Measurements from ENCODE around the gene CAB39L. TPM values are rescaled to one million over a fixed set of nuclear protein-coding genes. Genes with fewer than 3 reads are reported as not detected.

The CAB39L gene
- total RNA-seq, 1 donor from 2014 or later, result 13.2 TPM

DNA sequence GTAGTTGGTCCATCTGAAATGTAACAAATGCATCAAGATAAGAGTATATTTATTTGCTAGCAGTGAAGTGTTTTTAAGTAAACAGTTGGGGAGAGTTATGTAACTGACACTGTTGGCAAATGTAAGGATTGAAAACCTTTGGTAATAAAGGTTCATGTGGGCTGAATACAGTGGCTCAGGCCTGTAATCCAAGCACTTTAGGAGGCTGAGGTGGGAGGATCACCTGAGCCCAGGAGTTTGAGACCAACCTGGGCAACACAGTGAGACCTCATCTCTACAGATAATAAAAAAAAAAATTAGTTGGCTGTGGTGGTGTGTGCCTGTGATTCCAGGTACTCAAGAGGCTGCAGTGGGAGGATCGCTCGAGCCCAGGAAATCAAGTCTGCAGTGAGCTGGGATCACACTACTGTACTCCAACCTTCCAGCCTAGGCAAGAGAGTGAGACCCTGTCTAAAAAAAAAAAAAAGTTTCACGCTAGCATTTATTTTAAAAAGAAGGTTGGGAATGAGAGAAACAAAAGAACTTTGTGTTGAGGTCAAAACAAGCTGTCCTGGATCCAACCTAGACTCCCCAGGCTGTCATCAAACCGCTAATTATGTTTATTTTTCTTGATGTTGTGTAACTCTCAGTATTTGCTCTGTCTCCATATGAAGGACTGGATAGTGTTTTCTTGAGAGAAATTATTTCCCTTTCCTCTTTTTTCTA, 20.9 kb upstream of the CAB39L start:
- H3K27me3 Mint-ChIP-seq (ENCODE audit: low read depth, unreplicated experiment), result no peaks in the 10 kb centered on the region
- TF ChIP-seq EZH2 (IDR thresholded peaks at IDR 0.05; ENCODE audit: insufficient read depth, low read length), result no peak
- TF ChIP-seq, protein P1, sequence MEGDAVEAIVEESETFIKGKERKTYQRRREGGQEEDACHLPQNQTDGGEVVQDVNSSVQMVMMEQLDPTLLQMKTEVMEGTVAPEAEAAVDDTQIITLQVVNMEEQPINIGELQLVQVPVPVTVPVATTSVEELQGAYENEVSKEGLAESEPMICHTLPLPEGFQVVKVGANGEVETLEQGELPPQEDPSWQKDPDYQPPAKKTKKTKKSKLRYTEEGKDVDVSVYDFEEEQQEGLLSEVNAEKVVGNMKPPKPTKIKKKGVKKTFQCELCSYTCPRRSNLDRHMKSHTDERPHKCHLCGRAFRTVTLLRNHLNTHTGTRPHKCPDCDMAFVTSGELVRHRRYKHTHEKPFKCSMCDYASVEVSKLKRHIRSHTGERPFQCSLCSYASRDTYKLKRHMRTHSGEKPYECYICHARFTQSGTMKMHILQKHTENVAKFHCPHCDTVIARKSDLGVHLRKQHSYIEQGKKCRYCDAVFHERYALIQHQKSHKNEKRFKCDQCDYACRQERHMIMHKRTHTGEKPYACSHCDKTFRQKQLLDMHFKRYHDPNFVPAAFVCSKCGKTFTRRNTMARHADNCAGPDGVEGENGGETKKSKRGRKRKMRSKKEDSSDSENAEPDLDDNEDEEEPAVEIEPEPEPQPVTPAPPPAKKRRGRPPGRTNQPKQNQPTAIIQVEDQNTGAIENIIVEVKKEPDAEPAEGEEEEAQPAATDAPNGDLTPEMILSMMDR (IDR thresholded peaks at IDR 0.05; ENCODE audit: insufficient read depth, low read depth, low read length), result no peak
- no peaks in the 10 kb centered on the region for H3K4me1 ChIP-seq (ENCODE audit: insufficient read depth, low read length)
- no peak for DNase-seq (ENCODE audit: low read depth)
- H3K27ac Mint-ChIP-seq (ENCODE audit: unreplicated experiment), result no peak overlapping the region
- H3K4me2 ChIP-seq (ENCODE audit: low read length), result no peak overlapping the region
- H3K27me3 ChIP-seq (ENCODE audit: insufficient read depth, low read length), result no peaks in the 10 kb centered on the region
- H3K36me3 ChIP-seq (ENCODE audit: insufficient read depth, low read length), result peaks cover 14% of the 10 kb centered on the region
- no peak overlapping the region for H3K9ac ChIP-seq (ENCODE audit: low read length)
- peaks cover 4% of the 10 kb centered on the region for H3K9me3 ChIP-seq (ENCODE audit: insufficient read depth, low read depth, low read length)
- H3K4me3 Mint-ChIP-seq (ENCODE audit: unreplicated experiment), result no peak overlapping the region
- H3K9me3 Mint-ChIP-seq (ENCODE audit: unreplicated experiment), result peaks cover 11% of the 10 kb centered on the region
- H3K36me3 Mint-ChIP-seq (ENCODE audit: low read depth, unreplicated experiment), result peaks cover 40% of the 10 kb centered on the region
- H3K27ac ChIP-seq (ENCODE audit: low read depth, low read length), result no peak overlapping the region
- H4K20me1 ChIP-seq (ENCODE audit: insufficient read depth, low read length), result no peaks in the 10 kb centered on the region
- no peaks in the 10 kb centered on the region for H3K79me2 ChIP-seq (ENCODE audit: insufficient read depth, low read length)
- FAIRE-seq, result no peak
- no peak overlapping the region for H3K4me3 ChIP-seq (ENCODE audit: insufficient read depth, low read depth, low read length)
- no peaks in the 10 kb centered on the region for H3K4me1 Mint-ChIP-seq (ENCODE audit: low read depth, unreplicated experiment)
- H2AFZ ChIP-seq (ENCODE audit: low read depth, low read length), result no peak overlapping the region

DNA sequence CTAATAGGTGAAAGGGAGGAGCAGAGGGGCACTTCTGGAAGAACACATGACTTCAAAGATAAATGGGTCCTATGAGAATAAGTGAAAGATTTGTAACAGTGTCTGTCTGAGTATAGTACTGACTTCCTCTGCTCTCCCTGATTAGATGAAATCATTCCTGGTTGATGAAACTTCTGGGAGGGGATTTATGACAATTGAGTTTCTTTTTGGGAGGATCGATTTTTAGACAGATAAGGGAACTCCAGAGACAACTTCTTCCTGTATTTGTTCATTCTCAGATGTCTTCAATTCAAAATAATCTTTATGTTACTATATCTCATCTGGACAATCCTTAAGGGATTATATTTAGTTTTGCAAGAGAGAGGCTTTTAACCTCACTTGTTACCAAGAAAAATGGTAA, 20.2 kb upstream of the CAB39L start:
- H3K27me3 Mint-ChIP-seq (ENCODE audit: low read depth, unreplicated experiment), result no peaks in the 10 kb centered on the region
- H3K36me3 Mint-ChIP-seq (ENCODE audit: low read depth, unreplicated experiment), result peaks cover 40% of the 10 kb centered on the region
- H3K4me1 Mint-ChIP-seq (ENCODE audit: low read depth, unreplicated experiment), result no peaks in the 10 kb centered on the region
- Histone ChIP-seq H3K9me3 (ENCODE audit: insufficient read depth, low read depth, low read length) (peaks cover 4% of the 10 kb centered on the region), H3K4me3 (ENCODE audit: insufficient read depth, low read depth, low read length) (no peak overlapping the region), H3K4me1 (ENCODE audit: insufficient read depth, low read length) (no peaks in the 10 kb centered on the region), H3K9ac (ENCODE audit: low read length) (no peak overlapping the region), H3K4me2 (ENCODE audit: low read length) (no peak overlapping the region), H3K36me3 (ENCODE audit: insufficient read depth, low read length) (peaks cover 11% of the 10 kb centered on the region), H2AFZ (ENCODE audit: low read depth, low read length) (no peak overlapping the region), H3K79me2 (ENCODE audit: insufficient read depth, low read length) (no peaks in the 10 kb centered on the region), H3K27me3 (ENCODE audit: insufficient read depth, low read length) (no peaks in the 10 kb centered on the region), H3K27ac (ENCODE audit: low read depth, low read length) (no peak overlapping the region), H4K20me1 (ENCODE audit: insufficient read depth, low read length) (no peaks in the 10 kb centered on the region)
- peaks cover 11% of the 10 kb centered on the region for H3K9me3 Mint-ChIP-seq (ENCODE audit: unreplicated experiment)
- H3K4me3 Mint-ChIP-seq (ENCODE audit: unreplicated experiment), result no peak overlapping the region
- H3K27ac Mint-ChIP-seq (ENCODE audit: unreplicated experiment), result no peak overlapping the region
- TF ChIP-seq, protein P1 (IDR thresholded peaks at IDR 0.05; ENCODE audit: insufficient read depth, low read depth, low read length), result no peak
- TF ChIP-seq EZH2 (IDR thresholded peaks at IDR 0.05; ENCODE audit: insufficient read depth, low read length), result no peak
- DNase-seq (ENCODE audit: low read depth) (no peak), FAIRE-seq (no peak)

DNA sequence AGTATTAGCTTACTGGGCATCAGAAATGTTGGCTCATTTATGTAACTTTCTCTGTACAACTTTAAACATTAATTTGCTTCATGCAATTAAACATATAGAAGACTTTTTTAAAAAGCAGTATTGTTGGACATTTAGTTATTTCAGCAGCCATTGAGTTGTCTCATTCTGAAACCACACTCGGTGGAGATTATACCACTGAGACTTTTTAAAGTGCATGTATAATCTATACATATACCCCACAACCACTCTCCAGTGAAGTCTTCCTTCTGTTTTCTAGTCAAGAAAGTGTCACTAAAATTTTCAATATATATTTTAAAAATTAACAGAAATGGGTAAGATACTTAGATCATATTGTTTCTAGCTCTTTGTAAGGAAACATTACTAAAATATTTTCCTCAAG, 15.7 kb upstream of the CAB39L start:
- H3K4me1 Mint-ChIP-seq (ENCODE audit: low read depth, unreplicated experiment), result peaks cover 1% of the 10 kb centered on the region
- H3K4me3 Mint-ChIP-seq (ENCODE audit: unreplicated experiment), result no peak overlapping the region
- peaks cover 34% of the 10 kb centered on the region for H3K36me3 Mint-ChIP-seq (ENCODE audit: low read depth, unreplicated experiment)

More for the DNA sequence above, 15.7 kb upstream of the CAB39L start:
- Histone ChIP-seq H3K27me3 (ENCODE audit: insufficient read depth, low read length) (no peaks in the 10 kb centered on the region), H3K36me3 (ENCODE audit: insufficient read depth, low read length) (peaks cover 5% of the 10 kb centered on the region), H2AFZ (ENCODE audit: low read depth, low read length) (no peak overlapping the region), H3K9ac (ENCODE audit: low read length) (no peak overlapping the region), H3K4me1 (ENCODE audit: insufficient read depth, low read length) (no peaks in the 10 kb centered on the region), H3K9me3 (ENCODE audit: insufficient read depth, low read depth, low read length) (peaks cover 4% of the 10 kb centered on the region), H3K4me2 (ENCODE audit: low read length) (no peak overlapping the region), H3K27ac (ENCODE audit: low read depth, low read length) (no peak overlapping the region), H4K20me1 (ENCODE audit: insufficient read depth, low read length) (no peaks in the 10 kb centered on the region), H3K4me3 (ENCODE audit: insufficient read depth, low read depth, low read length) (no peak overlapping the region), H3K79me2 (ENCODE audit: insufficient read depth, low read length) (no peaks in the 10 kb centered on the region)
- TF ChIP-seq EZH2 (IDR thresholded peaks at IDR 0.05; ENCODE audit: insufficient read depth, low read length), result no peak
- TF ChIP-seq, protein P1 (IDR thresholded peaks at IDR 0.05; ENCODE audit: insufficient read depth, low read depth, low read length), result no peak
- no peak for DNase-seq (ENCODE audit: low read depth)
- H3K9me3 Mint-ChIP-seq (ENCODE audit: unreplicated experiment), result peaks cover 10% of the 10 kb centered on the region
- H3K27me3 Mint-ChIP-seq (ENCODE audit: low read depth, unreplicated experiment), result no peaks in the 10 kb centered on the region
- no peak overlapping the region for H3K27ac Mint-ChIP-seq (ENCODE audit: unreplicated experiment)
- FAIRE-seq, result no peak

Data from astrocyte (in vitro differentiated cells and primary cell).